HG02623 (cell line): ENCODE data around the gene HOXB4.

ENCODE experiments used
- ATAC-seq: cut with Tn5 transposase; IDR thresholded peaks from one replicate; pipeline ENCODE4 v1.9.1; 2021; ENCODE audit warnings: moderate library complexity; ENCODE audit not compliant: unreplicated experiment

The HOXB4 gene

DNA sequence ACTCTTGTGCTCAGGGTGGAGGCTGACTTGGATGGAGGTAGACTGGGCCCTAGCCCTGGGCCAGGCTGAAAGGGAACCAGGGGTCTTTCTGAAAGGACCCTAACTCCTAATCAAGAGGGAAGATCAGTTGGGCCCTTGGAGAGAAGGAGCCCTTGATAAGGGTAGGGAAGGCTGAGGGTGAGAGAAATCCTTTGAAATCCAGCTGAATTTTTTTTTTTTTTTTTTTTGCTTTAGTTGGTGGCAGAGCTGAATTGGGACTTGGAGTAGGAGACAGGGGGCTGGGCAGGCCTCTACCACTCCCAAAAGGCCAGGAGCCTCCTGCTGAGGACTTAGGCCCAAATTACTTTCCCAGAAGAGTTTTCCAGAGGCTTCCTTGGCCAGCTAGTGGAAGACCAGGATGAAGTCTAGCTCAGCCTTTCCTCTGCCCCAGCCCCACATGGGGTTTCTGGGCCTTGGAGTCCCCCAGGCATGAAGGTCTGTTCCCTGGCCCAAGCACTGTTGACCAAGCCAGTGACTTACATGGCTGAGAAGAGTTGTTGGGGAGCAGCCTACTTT is 12.5 kb upstream of the HOXB4 start:
- no peak for ATAC-seq

DNA sequence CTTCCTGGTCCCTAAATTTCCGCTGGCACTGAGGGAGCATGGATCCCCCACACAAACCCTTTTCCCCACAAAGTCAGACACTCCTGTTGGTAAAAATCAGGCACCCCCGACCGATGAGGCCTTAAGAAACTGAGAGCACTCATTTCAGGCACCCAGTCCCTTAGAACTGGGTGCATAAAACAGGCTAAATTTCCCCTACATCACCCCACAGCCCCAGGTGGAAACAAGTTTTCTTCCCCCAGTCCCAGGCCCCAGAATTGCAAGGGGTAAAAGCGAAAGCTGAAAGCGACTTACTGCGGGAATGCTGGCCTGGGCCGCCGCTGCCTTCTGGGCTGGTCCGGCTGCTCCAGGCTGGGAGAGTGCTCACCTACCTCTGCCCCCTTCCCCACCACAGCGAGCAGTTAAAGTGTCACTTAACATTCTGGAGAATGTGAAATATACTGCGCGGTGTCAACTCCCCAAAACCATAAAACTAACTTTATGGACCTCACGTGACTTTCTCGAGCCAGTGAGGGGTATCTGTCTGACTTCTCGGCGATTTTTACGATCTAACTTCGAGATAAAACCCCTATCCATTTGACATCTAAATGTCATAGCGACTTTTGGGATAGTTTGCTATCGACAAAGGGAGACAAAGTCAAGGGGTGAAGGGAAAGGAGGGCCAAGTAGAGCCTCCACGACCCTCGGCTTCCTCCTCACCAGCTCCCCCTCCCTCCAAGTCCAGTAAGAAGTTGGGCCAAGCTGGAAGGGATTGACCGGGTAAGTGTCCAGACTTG is 11.9 kb upstream of the HOXB4 start, which contains the start of gene HOXB3:
TSS of gene HOXB3 (minus strand) at position 411 of the 776 bp plus-strand sequence. CDS start 37,767 bp downstream, outside the sequence.
- ATAC-seq, result no peak

DNA sequence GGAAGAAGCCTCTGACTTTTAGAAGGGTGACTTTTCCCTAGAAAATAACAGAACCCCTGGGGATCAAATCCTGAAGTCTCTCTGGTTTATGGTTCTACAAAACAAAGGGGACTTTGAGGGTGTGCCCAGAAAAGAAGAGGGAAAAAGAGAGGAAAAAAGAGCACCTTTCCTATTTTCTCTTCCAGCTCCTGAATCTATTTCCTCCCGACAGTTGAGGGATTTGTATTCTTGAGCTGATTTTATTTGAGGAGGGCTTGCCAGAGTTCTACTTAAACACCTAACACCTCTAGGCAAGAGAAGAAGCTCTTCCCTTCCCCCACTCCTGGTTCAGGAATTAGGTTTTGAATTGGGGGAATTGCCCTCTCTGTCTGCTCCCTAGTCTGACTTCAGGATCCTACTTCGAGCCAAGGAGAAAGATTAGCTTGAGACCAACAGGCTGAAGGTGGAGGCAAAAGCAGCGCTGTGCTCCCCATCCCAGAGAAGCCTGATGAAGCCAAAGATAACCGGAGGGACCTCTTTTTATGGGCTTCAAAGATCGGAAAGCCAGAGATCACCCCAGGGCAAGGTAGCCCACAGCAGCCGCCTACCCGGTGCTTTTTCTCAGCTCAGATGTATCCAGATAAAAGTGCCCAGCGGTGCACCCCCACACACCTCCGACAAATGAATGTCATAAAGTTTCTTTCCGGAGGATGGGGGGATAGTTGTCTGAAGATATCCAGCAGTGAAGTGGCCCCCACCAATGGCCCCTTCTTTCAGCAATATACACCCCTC is 11.1 kb upstream of the HOXB4 start:
- no peak for ATAC-seq

DNA sequence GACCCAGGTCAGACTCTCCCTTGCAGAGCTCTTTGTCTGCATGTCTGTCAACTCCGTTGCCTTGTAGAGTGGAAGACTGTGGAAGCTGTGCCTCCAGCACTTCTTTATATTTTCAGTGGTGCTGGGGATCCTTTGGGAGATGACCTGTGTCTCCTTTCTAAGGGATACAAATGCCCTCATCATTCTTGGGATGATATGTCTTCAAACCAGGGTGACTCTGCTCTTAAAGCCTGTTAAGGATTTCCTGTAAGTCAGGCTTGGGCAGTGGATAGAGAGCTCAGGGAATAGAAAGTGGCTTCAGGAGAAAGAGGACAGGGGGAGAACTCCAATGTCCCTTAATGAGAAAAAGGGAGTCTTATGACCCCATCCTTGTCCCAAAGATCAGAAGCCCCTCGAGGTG is 10.4 kb upstream of the HOXB4 start:
- no peak for ATAC-seq

DNA sequence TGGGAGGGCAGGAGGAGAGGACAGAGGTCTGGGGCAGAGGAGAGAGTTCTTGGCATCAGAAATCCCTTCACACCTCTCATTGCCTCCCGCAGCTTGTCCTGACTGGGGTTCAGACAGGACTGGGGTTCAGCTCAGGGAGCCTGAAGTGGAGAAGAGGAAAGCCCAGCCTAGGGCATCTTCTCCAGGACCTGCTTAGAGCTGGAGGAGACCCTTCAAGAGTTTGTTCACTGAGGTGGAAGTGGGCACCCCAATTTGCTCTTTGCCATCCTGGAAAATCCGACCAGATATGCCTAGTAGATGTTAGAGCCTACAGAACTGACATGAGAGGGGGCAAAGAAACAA is 9.9 kb upstream of the HOXB4 start:
- ATAC-seq, result no peak

DNA sequence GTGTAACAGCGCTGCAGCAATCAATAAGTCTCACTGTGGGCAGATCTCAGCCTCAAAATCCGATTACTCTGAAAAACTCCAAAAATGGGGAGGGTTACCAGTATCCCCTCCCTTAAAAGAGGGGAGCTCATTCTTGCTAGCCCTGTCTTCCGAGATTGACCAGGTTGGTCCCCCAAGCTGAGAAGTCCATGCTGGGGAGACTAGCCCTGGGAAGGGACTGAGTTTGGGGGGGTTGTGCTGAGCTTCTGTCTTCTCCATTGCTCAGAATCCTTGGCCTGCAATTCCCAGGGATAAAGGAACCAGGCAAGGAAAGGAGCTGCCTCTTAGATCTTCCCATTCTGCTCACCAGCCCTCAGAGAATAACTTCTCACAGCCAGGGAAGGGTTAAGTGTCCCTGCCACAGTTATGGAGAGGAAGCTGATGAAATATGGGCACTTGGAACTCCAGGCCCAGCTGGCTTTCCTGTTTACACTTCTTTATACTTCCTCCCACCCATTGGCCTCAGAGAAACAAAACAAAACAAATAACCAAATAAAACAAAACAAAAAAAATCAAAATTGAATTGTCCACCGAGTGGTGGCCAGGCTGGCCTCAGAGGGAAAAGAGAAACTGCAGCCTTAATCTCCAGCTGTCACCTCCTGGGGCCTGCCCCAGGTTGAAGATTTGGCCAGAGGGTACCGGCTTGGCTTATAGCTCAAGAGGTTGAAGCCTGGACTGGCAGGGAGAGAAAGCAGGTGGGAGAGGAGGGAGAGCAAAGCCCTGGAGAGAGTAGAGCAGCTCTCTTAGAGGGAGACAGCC is 9.3 kb upstream of the HOXB4 start:
- ATAC-seq, result no peak

DNA sequence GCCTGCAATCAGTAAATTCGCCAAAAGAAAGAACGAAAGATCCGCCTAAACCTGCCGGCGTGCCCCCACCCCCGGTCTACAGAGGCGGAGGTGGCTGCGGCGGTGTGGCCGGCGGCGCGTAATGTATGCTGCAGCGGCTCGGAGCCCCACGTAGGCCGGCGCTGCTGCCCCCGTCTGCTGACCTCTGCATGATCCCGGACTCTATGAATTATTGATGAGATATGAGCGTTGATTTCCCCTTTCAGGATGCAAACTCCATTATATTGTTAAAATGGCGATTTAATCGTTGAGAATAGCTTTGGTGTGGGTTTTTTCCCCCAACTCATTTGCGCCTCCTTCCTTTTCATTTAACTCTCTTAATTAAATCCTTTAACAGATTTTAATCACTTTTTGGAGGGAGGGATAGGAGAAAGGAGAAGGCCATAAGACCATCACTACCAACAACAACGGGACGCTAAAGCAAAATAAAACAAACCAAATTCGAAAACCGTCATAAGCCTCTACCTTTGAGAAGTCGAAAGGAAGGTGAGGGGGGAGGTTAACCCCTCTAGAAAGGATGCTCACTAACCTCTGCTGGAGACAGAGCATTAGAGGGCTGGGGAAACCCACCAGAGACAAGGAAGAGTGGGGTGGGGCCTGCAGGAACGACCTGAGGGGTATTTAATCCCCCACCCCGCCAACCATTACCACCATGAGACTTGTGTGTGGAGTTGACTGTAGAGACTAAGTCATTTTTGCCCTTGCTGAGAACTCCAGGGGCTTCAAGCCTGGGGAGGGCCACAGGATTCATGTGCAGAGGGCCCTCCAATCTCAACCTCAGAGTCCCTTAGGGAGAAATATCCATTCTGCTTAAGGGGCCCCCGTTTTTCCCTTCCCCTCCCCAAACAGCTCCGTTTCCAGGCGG is 8.5 kb upstream of the HOXB4 start:
- no peak for ATAC-seq

DNA sequence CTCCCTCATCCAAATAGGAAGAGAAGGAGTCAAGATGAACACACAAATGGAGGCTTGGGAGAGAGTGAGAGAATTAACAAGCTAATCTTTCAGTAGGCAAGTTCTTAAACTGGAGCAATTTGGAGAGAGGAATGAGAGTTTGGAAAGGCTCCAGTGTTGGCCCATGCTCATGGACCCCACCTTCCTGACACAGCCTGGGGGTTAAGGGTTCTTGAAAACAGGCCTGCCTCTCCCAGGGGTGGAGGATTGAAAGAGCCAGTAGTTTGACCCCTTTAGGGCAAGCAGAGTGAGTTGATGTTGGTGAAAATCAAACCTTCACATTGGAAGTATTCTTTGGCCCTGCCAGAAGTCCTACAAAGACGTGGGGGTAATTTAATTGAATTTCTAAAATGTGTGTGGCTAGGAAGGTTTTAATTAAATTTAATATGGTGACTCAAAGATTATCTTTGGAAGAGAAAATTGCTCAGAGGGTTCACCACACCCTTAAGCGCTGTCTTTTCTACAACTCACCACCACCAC is 6.1 kb upstream of the HOXB4 start:
- ATAC-seq, result no peak

DNA sequence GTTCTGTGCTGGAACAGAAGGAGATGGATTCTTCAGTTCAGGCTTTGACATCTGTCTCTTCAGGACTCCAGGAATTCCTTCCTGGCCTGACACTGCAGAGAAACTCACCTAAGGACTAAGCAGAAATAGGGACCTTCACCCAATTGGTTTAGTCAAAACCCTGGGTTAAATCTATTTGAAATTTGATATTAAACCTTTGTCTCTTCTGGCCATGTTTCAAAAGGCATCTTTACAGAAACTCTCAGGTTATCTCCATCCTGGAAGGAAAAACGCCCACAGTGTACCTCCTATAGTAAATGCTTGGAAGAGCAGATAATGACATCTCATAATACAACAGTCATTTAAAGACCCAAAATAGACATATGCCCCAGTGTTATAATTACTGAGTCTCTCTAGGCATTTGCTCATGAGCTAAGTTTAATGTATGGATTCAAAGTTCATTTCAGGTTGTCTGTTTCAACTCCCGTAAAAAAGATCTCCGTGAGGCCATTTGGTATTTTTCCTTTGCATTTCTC is 5.6 kb upstream of the HOXB4 start:
- no peak for ATAC-seq

DNA sequence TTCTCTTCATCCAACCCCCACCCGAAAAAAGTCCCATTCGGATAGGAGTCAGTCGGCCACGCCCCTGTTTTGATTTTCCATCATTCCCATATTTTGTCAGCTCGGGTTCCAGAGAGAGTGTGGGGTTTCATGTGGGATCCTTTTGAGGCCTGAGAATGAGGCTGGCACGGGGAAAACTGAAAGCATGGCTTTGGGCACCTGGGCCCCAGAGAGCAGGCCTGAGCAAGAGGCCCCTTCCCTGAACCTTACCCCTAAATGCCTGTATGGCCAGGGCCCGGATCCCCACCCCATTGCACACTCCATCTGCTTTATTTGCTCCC is 4.6 kb upstream of the HOXB4 start:
- ATAC-seq, result no peak

DNA sequence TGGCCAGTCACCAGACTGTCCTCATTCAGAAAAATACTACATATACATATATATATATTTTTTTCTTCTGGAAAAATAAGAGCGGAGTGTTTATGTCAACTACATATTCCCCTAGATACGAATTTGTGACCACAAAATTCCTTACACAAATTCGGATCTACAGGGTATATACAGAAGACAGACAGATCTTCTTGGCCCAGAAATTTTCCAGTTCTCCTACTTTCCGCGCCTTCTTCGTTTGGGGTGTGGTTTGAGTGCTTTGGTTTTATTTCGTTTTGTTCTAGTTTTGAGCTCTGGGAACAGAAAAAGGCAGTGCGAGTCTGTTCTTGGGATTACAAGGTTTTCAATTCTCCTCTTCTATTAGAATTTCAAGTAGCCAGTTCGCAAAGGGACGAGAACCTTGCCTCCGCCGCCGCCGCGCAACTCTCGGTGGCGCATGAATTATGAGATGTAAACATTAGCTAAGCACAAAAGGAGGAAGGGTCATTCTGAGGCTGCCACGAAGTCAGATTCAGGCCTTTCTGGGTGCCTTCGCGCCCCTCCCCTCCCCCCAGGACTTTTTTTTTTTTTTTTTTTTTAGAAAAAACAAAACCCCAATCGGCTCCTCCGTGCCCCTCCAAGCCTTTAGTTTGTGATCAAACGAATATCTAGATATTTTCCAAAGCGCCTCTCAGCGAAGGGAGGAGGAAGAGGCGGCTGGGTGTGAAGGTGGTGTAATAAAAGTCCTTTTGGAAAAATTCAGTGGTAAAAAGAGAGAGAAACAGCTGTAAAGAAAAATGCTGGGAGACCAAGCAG is 1.8 kb upstream of the HOXB4 start:
- no peak for ATAC-seq

DNA sequence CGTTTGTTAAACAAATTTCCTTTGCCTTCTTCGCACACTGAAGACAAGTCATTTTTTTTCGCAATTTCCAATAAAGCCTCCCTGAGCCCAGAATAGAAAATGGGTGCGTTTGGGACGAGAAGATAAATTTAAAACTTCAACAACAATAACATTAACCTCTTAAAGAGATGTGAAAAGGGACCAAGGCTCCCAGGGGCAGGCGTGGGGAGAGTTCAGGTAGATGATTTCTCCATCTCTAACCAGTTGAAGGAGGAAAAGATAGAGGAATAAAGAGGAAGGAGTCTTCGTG is 1.3 kb upstream of the HOXB4 start:
- no peak for ATAC-seq

DNA sequence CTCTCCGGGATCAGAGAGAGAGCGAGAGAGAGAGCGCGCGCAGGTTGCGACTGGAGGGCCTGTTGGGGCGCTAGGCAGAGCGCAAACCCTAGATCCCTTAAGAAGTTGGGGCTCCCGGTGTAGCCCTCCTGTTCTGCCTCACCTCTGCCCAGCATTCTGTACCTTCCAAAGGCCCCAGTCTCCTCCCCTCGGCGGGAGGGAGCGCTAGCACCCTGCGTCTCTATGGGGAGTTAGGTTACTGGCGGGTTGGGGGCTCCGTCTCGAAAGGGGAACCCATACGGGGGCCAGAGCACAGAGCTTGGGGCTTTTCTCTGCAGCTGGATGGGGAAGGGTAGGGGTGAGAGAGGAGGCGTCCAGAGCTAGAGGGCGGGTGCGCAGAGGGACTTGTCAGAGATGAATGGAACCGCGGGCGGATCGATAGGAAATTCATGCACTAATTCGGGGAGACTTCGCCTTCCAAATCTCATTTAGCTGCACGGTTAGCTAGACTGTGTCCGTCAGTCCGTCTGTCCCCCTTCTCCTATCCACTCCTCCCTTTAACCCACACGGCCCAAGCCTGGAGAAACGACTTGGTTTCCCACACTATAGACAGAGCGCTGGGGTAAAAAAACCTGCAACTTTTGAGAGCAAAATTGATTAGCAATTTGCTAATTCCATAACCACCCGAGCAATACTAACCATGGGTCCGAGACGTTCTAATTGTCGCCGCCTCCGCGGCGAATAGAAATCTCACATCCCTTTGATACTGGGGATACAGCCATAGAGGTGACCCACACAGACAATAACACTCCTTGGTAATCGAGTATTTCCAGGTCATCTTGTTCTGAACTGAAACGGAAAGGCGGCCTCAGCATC is 693 bp upstream of the HOXB4 start:
- ATAC-seq, result no peak

DNA sequence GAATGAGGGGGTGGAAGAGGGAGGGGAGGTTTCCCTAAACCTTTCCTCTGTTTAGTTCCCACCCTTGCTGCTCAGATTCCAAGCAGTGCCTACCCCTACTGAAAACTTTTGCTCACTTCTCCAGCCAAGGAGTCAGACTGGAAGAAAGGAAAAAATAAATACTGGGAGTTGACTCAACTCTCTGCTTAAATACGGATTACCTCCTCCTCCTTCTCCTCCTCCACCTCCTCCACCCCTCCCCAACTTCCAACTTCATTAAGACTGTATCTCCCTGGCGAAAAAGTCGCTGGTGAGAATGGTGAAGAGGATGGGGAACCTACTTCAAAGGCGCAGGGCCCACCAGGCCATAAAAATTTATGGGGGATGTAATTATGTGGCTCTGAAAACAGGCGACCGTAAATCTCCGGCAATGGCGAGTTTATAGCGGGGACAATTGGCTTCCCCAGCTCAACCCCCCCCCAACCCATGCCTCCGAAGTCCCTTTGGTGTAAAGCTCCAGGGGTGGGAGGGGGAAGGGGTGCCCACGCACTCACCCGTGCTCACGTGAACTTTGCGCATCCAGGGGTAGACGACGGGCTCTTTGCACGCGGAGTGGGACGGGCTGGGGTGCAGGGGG is 712 bp downstream of the HOXB4 start:
- no peak for ATAC-seq

DNA sequence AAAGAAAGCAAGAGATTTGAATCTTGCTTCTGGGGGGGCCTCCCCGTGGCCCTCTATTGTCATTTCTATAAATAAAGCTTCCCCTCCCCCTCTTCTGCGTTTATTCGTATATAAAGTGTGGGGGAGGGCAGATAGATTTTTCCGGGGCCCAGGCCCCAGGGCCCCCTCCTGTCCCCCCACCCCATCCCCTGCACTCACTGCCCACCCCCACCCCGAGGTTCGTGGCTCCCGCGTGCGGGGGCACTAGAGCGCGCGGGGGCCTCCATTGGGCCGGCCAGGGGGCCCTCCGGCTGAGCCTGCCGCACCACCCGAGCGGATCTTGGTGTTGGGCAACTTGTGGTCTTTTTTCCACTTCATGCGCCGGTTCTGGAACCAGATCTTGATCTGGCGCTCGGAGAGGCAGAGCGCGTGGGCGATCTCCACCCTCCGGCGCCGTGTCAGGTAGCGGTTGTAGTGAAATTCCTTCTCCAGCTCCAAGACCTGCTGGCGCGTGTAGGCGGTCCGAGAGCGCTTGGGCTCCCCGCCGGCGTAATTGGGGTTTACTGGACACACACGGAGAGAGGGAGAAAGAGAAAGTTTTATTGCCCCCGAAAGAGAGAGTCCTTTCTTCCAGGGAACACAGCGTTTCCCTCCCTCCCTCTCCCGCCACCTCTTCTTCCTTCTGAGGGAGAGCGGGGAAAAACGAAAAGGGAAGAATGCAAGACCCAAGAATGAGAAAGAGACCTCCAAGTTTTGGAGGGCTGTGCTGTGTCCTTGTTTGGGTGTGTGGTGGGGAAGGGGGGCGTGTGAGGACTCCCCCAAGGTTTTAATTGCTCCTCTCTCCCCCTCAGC is 1.5 kb downstream of the HOXB4 start:
- ATAC-seq, result no peak

DNA sequence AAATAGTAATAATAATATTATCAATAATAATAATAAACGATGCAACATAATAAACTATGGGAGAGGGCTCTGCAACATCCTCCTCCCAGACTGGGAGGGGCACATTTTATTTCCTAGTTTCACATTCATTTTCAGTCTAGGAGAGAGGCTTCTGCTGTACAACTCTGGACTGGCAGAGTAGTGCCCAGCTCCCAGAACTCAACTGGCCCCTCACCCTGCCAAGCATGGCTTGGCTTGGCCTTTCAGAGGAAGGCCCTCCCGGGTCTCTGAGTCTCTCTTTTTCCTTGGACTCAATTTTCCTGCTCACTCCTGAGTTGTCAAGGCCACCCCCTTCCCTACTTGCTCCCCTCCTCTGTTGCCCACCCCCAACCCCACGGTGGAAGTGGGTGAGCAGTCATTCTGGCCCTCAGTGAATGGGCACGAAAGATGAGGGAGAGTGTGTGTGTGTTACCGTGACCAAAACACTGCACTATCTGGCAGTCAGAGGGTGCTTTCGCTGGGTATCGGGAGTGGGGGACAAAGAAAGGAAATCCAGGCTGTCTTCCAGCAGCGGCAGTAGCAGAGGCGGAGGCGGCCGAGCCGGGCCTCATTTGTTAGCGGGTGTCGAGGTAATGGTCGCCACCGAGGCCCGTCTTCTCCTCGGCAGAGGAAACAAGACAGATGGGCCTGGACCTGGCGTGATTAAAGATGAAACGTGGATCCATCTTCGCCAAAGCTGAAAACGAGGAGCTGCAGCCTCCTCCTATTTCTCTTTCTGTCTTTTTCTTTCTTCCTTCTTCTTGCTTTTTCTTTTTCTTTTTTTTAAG is 2.3 kb downstream of the HOXB4 start:
- no peak for ATAC-seq
